Cardiac fibroblast (primary cell): ENCODE data around the gene KRT6C.

Source experiments
- DNase-seq, 2 donors: peaks; one replicate each; pipeline versions ENCODE4 v3.0.0 to v3.0.0-alpha.2; 2010; ENCODE audit warnings: low read depth in 2 of 2
- H3K4me3 ChIP-seq, 2 donors: replicated peaks in 1 of 2; 1 replicate in 1 of 2; 2 replicates in 1 of 2; pipeline ENCODE4 v1.5.1; 2011; ENCODE audit warnings: low read depth in 2 of 2, low read length in 2 of 2, mild to moderate bottlenecking in 2 of 2, moderate library complexity in 1 of 2
- TF ChIP-seq, protein P1 (sequence below): IDR thresholded peaks from one replicate; pipeline ENCODE4 v1.5.1; 2011; ENCODE audit warnings: low read depth, mild to moderate bottlenecking, low read length, inconsistent platforms

Gene KRT6C

DNA sequence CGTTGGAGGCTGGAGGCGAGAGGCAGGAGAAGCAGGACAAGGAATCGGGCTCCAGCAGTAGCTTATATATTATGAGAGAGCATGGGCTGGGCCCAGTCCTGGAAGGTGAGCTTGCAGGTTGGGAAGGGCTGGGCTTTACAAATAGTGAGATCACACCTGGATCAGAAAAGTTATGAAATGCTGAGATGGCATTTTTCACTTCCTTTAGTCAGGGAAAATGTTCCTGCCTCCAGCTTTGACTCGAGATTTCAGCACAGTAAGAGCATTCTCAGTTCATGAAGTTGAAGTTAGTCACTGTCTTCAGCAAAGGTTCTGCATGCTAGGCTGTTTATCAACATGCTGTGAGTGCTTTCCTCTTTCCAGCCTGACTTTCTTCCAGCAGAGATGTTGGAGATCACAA is at the start of gene KRT6C:
TSS of gene KRT6C (minus strand) at position 38 of the 400 bp plus-strand sequence. CDS start 68 bp downstream, outside the sequence.
- no peak for DNase-seq
- H3K4me3 ChIP-seq: no peak within 1 kb of the TSS
- TF ChIP-seq, protein P1, sequence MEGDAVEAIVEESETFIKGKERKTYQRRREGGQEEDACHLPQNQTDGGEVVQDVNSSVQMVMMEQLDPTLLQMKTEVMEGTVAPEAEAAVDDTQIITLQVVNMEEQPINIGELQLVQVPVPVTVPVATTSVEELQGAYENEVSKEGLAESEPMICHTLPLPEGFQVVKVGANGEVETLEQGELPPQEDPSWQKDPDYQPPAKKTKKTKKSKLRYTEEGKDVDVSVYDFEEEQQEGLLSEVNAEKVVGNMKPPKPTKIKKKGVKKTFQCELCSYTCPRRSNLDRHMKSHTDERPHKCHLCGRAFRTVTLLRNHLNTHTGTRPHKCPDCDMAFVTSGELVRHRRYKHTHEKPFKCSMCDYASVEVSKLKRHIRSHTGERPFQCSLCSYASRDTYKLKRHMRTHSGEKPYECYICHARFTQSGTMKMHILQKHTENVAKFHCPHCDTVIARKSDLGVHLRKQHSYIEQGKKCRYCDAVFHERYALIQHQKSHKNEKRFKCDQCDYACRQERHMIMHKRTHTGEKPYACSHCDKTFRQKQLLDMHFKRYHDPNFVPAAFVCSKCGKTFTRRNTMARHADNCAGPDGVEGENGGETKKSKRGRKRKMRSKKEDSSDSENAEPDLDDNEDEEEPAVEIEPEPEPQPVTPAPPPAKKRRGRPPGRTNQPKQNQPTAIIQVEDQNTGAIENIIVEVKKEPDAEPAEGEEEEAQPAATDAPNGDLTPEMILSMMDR: no peak

DNA sequence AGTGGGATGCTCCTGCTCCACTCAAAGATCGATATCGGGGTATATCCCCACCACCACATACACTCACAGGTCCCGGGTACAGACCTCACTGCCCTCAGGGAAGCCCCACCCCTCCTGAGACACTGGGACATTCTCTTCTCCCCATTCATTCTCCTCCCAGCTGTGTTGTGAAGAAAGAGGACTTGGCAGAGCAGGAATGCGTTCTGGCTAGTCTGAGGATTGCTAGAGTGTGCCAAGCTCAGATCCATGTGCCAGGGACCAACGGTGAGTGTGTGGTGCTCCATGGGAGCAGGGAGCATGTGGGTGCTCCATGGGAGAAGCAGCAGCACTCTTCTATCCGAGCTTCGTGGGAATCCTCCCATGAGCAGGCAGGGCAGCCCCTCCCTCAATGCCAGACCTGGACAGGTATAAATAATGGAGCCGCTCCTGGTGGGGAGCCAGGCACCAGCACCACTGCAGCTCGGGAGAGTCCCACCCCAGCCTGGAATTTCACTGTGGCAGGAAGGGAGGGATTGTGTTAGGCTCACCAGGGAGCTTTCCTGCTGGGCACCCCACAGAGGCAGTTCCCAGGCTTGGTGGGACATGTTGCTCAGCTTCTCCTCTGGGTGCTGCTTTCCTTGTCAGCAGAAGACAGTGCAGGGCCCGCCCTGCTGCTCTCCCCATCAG is 48.9 kb upstream of the KRT6C start:
- H3K4me3 ChIP-seq: no peak overlapping the region
- DNase-seq: peak; percentile 19 to 32
- TF ChIP-seq, protein P1: no peak

DNA sequence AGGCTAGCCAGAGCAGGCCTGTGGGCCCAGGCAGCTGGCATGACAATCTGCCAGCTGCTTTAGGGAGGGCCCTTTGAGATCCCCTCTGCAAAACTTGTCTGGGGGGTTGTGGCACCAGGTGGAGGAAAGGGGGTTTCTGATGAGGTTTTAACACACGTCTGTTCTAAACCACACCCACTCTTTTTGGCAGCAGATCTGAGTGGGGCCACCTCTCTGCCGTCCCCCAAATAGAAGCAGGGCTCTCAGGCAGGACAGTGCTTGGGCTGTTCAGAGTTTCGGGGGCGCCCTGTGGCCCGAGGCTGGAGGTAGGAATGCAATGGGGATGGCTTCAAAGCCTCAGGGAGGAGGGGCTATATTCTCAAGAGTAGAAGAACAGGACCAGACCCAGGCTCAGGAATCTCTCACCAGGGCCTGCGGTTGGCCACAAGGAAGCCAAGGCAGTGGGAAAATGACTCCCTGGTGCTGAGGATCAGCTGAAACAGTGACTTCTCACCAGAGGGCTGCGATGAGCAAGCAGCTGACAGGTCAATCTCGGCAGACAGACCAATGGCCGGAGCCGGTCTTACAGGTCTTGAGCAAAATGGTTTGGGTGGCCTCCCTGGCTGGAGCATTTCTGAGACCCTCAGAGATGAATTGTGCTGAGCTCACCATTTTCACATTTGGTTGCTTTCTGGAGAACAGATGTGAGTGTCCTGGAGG is 48.1 kb upstream of the KRT6C start:
- TF ChIP-seq, protein P1: no peak
- DNase-seq: peak in 1 of 2 donors; percentile 41

DNA sequence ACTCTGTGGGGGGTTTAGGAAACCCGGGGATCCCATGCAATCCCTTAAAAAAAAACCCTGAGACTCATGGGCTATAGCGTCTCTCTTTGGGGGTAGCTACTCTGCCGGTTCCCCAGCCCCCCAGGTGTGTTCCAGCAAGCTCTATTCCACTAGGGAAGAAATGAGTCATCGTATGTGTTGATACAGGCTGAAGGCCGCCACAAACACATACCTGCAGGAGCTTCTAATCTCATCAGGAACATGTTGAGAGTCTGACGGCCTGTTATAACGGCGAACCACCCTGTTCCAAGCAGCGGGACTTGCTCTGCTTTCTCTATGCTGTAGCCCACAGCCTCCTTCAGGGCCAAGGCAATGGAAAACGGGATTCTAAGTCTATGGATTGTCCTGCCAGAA is 47.6 kb upstream of the KRT6C start:
- H3K4me3 ChIP-seq: no peak overlapping the region
- TF ChIP-seq, protein P1: no peak
- DNase-seq: peak in 1 of 2 donors; percentile 24

More for the DNA sequence above, 48.1 kb upstream of the KRT6C start:
- no peak overlapping the region for H3K4me3 ChIP-seq

DNA sequence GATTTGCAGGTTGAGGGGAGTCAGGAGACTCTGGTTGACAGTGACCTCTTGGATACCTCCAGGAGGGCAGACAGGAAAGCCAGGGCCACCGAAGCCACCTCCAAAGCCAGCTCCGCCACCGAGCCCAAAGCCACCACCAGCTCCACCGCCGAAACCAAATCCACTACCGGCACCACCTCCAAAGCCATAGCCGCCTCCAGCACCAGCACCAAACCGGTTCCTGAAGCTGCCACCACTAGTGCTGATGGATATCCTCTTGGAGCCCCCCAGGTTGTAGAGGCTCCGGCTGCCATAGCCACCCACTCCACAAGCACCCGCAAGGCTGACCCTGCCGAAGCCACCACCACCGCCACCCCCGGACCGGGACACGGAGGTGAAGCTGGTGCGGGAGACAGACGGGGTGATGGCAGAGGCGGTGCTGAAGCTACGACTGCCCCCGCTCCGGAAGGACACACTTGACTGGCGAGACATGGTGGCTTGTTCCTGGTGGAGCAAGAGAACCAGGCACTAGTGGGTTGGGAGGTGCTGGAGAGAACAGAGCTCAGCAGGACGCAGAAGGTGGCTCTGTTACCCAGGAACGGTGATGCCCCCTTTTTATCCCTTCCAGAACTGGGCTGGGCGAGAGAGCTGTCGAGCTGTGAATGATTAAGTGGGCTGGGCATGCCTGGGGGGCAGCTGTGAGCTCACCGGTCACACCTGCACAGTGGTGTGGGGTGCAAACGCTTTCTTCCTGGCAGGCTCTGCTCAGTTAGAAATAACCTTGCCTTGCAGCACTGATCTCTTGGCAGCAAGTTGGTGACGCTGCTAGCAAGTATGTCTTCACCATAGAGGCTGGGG is 46.4 kb upstream of the KRT6C start, which contains the start of gene KRT5:
TSS of gene KRT5 (minus strand) at position 569 of the 837 bp plus-strand sequence. CDS start at position 471, 98 bp downstream.
- H3K4me3 ChIP-seq: no peak within 1 kb of the TSS
- TF ChIP-seq, protein P1: no peak
- DNase-seq: no peak

DNA sequence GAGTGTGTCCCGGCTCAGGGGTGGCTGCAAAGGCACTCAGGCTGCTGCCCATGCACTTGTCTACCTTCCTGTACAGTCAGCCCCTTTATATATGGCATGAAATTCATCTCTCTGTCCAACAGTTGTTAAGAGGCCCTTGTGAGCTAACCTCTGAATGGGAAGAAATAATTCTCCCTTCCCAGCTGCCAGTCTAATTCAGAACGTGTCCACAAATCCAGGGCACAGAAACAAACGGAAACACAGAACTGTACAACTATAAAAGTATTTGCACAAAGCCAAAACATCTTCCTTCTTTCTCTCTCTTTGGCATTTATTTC is 45.7 kb upstream of the KRT6C start:
- H3K4me3 ChIP-seq: no peak overlapping the region
- DNase-seq: no peak
- TF ChIP-seq, protein P1: no peak
